ENCODE data around the gene WDR88.

- TF ChIP-seq CTCF (optimal IDR thresholded peaks at IDR 0.05 in 1 of 3, IDR thresholded peaks at IDR 0.05 in 1 of 3, conservative IDR thresholded peaks at IDR 0.05 in 1 of 3; ENCODE audit: extremely low read depth in 1 of 3, insufficient read depth in 2 of 3, low read length in 3 of 3), result no peak
- TF ChIP-seq EZH2 (IDR thresholded peaks at IDR 0.05; ENCODE audit: low read length), result no peak
These were observed 7.3 kb downstream of the WDR88 start for GRCh38 chr19:33139165-33139564.

Measured in keratinocyte (primary cell).